Measurements from ENCODE around the gene TLR4.

The TLR4 gene

DNA sequence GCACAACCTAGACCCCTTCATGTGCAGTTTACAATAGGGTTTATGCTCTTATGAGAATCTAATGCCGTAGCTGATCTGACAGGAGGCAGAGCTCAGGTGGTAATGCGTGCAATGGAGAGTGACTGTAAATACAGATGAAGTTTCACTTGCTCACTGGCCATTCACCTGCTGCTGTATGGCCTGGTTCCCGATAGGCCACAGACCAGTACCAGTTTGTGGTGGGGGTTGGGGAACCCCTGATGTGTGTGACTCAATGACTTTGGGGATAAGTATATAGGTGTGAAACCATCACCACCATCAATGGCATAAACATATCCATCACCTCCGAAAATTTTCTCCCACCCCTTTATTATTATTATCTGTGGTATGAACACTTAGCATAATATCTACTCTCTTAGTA lies 42.1 kb downstream of the TLR4 start:
- Histone ChIP-seq H3K9ac (ENCODE audit: low read length) (no peak overlapping the region), H3K9me3 (ENCODE audit: low read length) (no peaks in the 10 kb centered on the region), H3K27me3 (ENCODE audit: control insufficient read depth in 1 of 2, insufficient read depth in 2 of 2, low read length in 2 of 2) (no peaks in the 10 kb centered on the region), H3K4me3 (ENCODE audit: low read depth in 1 of 2, low read length in 2 of 2) (no peak overlapping the region), H3K27ac (ENCODE audit: low read depth, low read length) (no peak overlapping the region), H3K4me1 (ENCODE audit: insufficient read depth, low read length) (no peaks in the 10 kb centered on the region), H3K36me3 (ENCODE audit: insufficient read depth, low read length) (no peaks in the 10 kb centered on the region)

DNA sequence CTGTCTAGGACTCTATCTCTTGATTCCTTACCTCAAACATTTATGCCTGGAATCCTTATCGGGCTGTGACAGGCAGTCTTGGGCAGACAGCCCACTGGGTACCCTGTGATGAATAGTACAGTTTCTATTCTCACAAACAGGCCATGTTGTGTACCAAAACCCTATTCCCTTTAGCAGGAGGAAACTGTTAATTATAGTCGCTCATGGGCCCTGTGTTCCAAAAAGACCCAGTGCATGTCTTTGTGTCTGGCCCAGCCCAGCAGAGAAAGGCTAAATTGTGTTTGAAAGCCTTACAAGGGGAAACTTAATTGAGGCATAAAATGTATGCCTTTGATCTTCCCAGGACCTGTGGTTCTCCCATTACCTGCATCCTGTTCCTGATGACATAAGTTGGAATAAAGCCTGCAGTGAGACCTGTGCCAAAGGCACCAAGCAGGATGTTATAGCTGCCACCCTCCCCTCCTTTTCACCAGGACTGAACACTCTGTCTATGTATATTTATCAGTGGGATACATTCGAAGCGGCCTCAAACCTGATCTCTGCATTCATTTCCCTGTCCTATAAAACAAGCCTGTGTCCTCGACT lies 43.3 kb downstream of the TLR4 start:
- H3K27me3 ChIP-seq (ENCODE audit: control insufficient read depth in 1 of 2, insufficient read depth in 2 of 2, low read length in 2 of 2): no peaks in the 10 kb centered on the region
- H3K9me3 ChIP-seq (ENCODE audit: low read length): no peaks in the 10 kb centered on the region
- no peak overlapping the region for H3K27ac ChIP-seq (ENCODE audit: low read depth, low read length)
- no peak overlapping the region for H3K4me3 ChIP-seq (ENCODE audit: low read depth in 1 of 2, low read length in 2 of 2)
- no peaks in the 10 kb centered on the region for H3K4me1 ChIP-seq (ENCODE audit: insufficient read depth, low read length)
- no peak overlapping the region for H3K9ac ChIP-seq (ENCODE audit: low read length)
- no peaks in the 10 kb centered on the region for H3K36me3 ChIP-seq (ENCODE audit: insufficient read depth, low read length)

GRCh38 chr9:117750401-117750800 lies 46.2 kb downstream of the TLR4 start:
- H3K27ac ChIP-seq (ENCODE audit: low read depth, low read length): no peak overlapping the region
- H3K9me3 ChIP-seq (ENCODE audit: low read length): no peaks in the 10 kb centered on the region

DNA sequence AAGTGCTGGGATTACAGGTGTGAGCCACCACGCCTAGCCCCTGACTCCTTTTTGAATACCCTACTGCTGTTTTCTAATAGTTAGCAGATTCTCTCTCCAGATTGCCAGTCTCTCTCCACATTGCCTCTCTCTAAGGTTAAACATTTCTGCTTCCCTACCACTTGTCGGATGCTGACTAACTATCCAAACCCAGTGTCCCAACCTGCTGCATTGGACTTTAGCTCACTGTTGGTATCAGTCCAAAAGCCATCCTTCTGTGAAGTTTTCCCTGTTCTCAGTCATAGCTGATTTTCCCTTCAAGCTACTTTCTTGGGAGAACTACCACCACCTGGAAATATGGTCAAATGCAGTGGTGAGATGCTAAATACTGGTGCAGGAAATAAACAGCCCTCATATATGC lies 48.7 kb downstream of the TLR4 start:
- Histone ChIP-seq H3K4me3 (ENCODE audit: low read depth in 1 of 2, low read length in 2 of 2) (no peak overlapping the region), H3K27ac (ENCODE audit: low read depth, low read length) (no peak overlapping the region), H3K36me3 (ENCODE audit: insufficient read depth, low read length) (no peaks in the 10 kb centered on the region), H3K9me3 (ENCODE audit: low read length) (no peaks in the 10 kb centered on the region), H3K4me1 (ENCODE audit: insufficient read depth, low read length) (no peaks in the 10 kb centered on the region), H3K27me3 (ENCODE audit: control insufficient read depth in 1 of 2, insufficient read depth in 2 of 2, low read length in 2 of 2) (no peaks in the 10 kb centered on the region), H3K9ac (ENCODE audit: low read length) (no peak overlapping the region)

More at GRCh38 chr9:117750401-117750800, 46.2 kb downstream of the TLR4 start:
- Histone ChIP-seq H3K27me3 (ENCODE audit: control insufficient read depth in 1 of 2, insufficient read depth in 2 of 2, low read length in 2 of 2) (no peaks in the 10 kb centered on the region), H3K4me3 (ENCODE audit: low read depth in 1 of 2, low read length in 2 of 2) (no peak overlapping the region), H3K4me1 (ENCODE audit: insufficient read depth, low read length) (no peaks in the 10 kb centered on the region), H3K9ac (ENCODE audit: low read length) (no peak overlapping the region), H3K36me3 (ENCODE audit: insufficient read depth, low read length) (no peaks in the 10 kb centered on the region)

DNA sequence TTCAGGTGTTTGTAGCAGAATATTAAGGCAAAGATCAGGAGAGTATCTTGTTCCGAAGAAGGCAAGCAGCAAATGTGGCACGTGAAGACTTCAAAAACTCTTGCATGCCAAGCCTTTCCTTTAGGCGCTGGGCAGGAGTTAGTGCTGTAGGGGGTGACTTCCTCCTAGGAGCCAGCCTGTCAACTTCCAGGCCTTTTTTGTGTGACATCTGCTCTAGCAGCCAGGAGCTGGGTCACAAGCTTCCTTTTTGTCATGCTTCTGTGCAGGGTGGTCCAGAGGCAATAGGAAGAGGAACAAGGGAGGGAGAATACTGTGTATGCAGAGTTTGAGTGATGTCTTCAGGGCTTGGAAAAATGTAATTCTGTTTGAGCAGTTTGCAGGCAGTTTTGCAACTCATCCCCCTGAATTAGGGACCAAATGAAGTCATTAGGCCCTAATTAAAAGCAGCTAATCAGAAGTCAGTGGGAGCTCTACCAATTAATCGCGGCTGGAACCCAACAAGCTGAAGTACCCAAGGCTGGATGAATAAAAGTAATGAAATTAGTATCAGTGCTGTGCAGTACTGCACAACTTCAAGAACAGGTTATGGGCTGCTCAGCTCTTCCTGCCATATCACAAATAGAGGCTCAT lies 53.5 kb downstream of the TLR4 start:
- H3K36me3 ChIP-seq (ENCODE audit: insufficient read depth, low read length): no peaks in the 10 kb centered on the region
- H3K4me1 ChIP-seq (ENCODE audit: insufficient read depth, low read length): no peaks in the 10 kb centered on the region
- no peak overlapping the region for H3K9ac ChIP-seq (ENCODE audit: low read length)
- no peaks in the 10 kb centered on the region for H3K9me3 ChIP-seq (ENCODE audit: low read length)
- H3K27ac ChIP-seq (ENCODE audit: low read depth, low read length): no peak overlapping the region
- no peak overlapping the region for H3K4me3 ChIP-seq (ENCODE audit: low read depth in 1 of 2, low read length in 2 of 2)
- no peaks in the 10 kb centered on the region for H3K27me3 ChIP-seq (ENCODE audit: control insufficient read depth in 1 of 2, insufficient read depth in 2 of 2, low read length in 2 of 2)

DNA sequence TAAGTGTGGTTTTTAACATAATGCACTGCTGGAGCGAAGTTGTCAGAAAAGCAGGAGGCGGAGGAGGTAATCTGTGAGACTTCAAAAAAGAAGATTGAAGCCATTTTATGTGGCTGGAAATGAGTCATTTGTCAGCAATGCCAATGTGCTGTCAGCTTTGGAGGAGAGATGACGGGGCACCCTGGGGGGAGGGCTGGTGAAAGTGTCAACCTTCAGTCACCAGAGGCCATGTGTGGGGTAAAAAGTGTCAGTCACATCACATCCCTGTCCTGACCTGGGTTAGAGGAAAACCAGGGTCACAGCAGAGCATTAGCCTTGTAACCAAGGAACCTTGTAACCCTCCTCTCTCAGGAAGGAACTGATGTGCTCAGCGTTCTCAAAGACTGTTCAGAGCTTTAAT lies 59.1 kb downstream of the TLR4 start:
- Histone ChIP-seq H3K27me3 (ENCODE audit: control insufficient read depth in 1 of 2, insufficient read depth in 2 of 2, low read length in 2 of 2) (no peaks in the 10 kb centered on the region), H3K4me1 (ENCODE audit: insufficient read depth, low read length) (no peaks in the 10 kb centered on the region), H3K4me3 (ENCODE audit: low read depth in 1 of 2, low read length in 2 of 2) (no peak overlapping the region), H3K27ac (ENCODE audit: low read depth, low read length) (no peak overlapping the region), H3K9ac (ENCODE audit: low read length) (no peak overlapping the region), H3K36me3 (ENCODE audit: insufficient read depth, low read length) (no peaks in the 10 kb centered on the region), H3K9me3 (ENCODE audit: low read length) (no peaks in the 10 kb centered on the region)

GRCh38 chr9:117768750-117769395 lies 64.7 kb downstream of the TLR4 start:
- no peaks in the 10 kb centered on the region for H3K36me3 ChIP-seq (ENCODE audit: insufficient read depth, low read length)
- H3K9me3 ChIP-seq (ENCODE audit: low read length): no peaks in the 10 kb centered on the region
- H3K4me3 ChIP-seq (ENCODE audit: low read depth in 1 of 2, low read length in 2 of 2): no peak overlapping the region
- H3K4me1 ChIP-seq (ENCODE audit: insufficient read depth, low read length): no peaks in the 10 kb centered on the region
- H3K9ac ChIP-seq (ENCODE audit: low read length): no peak overlapping the region
- no peaks in the 10 kb centered on the region for H3K27me3 ChIP-seq (ENCODE audit: control insufficient read depth in 1 of 2, insufficient read depth in 2 of 2, low read length in 2 of 2)
- no peak overlapping the region for H3K27ac ChIP-seq (ENCODE audit: low read depth, low read length)

- no peak overlapping the region for H3K9ac ChIP-seq (ENCODE audit: low read length)
- no peaks in the 10 kb centered on the region for H3K36me3 ChIP-seq (ENCODE audit: insufficient read depth, low read length)
- no peaks in the 10 kb centered on the region for H3K9me3 ChIP-seq (ENCODE audit: low read length)
- no peaks in the 10 kb centered on the region for H3K4me1 ChIP-seq (ENCODE audit: insufficient read depth, low read length)
- no peak overlapping the region for H3K27ac ChIP-seq (ENCODE audit: low read depth, low read length)
- H3K4me3 ChIP-seq (ENCODE audit: low read depth in 1 of 2, low read length in 2 of 2): no peak overlapping the region
- H3K27me3 ChIP-seq (ENCODE audit: control insufficient read depth in 1 of 2, insufficient read depth in 2 of 2, low read length in 2 of 2): no peaks in the 10 kb centered on the region
Observed at GRCh38 chr9:117771136-117771535, 66.9 kb downstream of the TLR4 start.

- no peak overlapping the region for H3K4me3 ChIP-seq (ENCODE audit: low read depth in 1 of 2, low read length in 2 of 2)
- no peaks in the 10 kb centered on the region for H3K9me3 ChIP-seq (ENCODE audit: low read length)
- H3K27me3 ChIP-seq (ENCODE audit: control insufficient read depth in 1 of 2, insufficient read depth in 2 of 2, low read length in 2 of 2): no peaks in the 10 kb centered on the region
- no peaks in the 10 kb centered on the region for H3K36me3 ChIP-seq (ENCODE audit: insufficient read depth, low read length)
- H3K9ac ChIP-seq (ENCODE audit: low read length): no peak overlapping the region
- H3K27ac ChIP-seq (ENCODE audit: low read depth, low read length): no peak overlapping the region
- no peaks in the 10 kb centered on the region for H3K4me1 ChIP-seq (ENCODE audit: insufficient read depth, low read length)
Observed at GRCh38 chr9:117772960-117773359, 68.8 kb downstream of the TLR4 start.

All from muscle layer of colon (tissue), 2 donors.